Activated gamma-delta T cell treated with Interleukin-2 at 50 U/mL for 16 hours (primary cell): ENCODE measurements around the gene CBX2.
"Not testable (repeated sequence)": the region's sequence is repeated elsewhere in the genome, so short reads cannot be mapped to it uniquely, and the experiment has no call there.

Experiments
- DNase-seq: peaks from one replicate; pipeline ENCODE4 v3.0.0-alpha.2; 2020

CBX2 gene

DNA sequence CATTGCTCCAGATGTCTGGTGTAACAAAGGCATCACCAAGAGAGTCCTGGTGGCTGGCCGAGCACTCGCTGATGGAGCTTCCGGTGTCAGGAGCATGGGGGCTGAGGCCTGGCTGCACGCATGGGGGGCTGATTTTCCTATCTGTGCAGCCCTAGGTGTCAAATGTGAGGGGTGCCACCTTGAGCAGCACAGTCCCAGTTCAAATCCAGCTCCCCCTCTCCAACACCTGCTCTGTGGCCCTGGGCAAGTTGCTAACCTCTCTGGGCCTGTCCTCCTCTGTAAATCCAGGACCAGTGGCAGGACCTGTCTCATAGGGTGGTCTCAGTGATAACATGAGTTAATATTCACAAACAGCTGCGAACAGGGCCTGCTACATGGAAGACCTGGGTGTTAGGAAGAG lies 34.3 kb upstream of the CBX2 start:
- no peak for DNase-seq

DNA sequence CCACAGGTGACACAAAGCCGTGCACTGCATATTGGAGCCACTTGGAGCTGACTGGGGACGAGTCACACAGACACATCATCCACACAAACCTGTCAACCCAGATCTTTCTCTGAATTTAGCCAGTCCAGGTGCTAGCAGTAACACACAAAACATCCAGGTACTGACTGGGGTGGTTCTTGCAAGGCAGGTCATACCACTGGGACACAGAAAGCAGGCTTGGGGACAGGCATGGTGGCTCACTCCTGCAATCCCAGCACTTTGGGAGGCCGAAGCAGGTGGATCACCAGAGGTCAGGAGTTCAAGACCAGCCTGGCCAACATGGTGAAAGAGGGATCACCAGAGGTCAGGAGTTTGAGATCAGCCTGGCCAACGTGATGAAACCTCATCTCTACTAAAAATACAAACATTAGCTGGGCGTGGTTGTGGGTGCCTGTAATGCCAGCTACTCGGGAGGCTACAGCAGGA lies 32.3 kb upstream of the CBX2 start:
- DNase-seq = no peak

DNA sequence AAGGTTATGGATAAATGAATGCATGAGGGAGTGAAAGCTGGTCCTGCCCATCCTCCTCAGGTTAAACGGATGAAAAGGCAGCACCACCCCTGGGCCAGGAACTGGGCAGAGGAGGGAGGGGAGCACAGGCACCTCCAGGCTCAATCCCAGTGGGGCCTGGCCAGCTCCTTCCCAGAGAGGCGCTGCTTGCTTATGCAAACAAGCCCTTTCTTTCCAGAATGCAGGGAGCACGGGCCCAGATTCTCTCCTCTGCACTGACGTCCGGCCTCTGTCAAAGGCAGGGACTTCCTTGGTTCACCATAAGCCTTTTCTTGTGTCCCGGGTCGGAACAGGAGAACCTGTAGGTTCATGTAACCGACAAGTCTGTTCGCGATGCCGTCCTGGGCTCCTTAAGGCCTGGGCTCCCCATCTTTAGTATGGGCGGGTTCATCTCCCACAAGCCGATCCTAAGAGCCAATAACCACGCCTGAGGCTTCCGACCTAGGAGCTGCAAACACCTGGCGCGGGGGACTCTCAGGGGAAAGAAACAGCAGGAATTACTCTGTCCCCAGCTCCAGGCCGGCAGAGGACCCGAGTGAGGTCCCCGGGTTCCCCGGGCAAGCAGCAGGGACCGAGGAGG lies 30.9 kb upstream of the CBX2 start:
- no peak for DNase-seq

DNA sequence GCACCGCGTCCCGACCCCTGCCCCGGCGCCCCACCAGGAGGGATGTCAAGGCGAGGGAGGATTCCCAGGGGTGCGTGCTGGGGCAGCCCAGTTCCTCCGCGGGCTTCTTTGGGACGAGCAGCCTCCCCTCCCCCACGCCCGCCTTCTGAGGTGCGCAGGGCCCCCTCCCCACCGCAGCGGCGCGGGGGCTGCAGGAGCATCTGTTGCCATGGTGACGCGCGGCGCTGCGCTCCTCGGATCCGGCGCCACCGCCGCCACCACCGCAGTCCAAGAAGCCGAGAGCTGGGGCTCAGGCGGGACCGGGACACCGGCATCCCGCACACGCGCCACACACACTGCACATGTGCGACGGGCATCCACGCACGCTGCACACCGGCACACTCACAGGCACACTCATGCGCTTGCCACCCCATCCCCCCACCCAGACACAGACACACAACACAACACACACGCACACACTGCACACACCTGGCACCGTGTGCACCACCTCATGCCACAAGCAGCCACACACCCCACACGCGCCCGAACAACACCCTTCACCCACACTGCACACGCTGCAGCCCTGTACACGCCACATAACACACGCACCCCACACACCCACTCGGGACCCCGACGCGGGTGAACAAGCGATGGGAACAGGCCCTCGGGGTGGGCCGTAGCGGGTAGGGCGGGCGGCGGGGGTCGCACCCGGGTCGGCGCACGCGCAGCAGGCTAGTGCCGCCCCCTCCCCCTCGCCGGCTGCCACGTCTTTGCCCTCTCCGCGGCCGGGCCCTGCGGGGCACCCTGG lies 30.2 kb upstream of the CBX2 start:
- no peak for DNase-seq

DNA sequence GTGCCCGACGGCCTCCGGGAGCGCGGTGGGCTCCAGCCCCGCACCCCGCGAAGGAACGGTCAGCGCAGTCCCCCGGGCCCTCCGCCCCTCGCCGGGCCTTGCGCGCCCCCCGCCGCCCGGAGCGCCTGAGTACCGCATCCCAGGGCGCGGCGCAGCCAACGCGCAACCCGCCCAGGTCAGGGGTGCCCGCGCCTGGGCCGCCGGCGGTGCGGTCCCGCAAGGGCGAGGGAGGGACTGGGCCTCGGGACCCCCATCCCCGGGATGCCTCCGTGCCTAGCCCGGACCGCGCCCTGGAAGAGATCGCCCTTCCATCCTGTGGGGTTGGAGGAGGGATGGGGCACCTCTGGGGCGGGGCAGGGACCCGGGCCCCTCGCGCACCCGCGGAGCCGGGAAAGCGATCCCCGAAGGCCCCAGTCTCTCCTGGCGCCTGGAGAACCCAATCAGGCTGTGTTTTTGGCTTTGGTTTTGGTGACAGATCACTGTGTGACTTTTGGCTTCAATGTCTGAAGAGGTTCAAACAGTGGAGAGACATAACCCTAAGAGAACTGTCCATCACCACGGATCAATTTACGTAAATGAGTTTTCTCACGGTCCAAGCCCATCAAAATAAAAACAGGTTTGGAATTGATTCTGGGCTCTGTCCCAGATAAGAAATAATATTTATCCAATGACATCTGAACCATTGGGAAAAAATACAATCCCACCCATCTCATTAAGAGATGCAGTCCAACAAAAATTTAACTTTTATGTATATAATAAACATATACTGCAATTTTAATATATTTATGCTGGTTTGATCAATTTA lies 29.5 kb upstream of the CBX2 start:
- DNase-seq = no peak

DNA sequence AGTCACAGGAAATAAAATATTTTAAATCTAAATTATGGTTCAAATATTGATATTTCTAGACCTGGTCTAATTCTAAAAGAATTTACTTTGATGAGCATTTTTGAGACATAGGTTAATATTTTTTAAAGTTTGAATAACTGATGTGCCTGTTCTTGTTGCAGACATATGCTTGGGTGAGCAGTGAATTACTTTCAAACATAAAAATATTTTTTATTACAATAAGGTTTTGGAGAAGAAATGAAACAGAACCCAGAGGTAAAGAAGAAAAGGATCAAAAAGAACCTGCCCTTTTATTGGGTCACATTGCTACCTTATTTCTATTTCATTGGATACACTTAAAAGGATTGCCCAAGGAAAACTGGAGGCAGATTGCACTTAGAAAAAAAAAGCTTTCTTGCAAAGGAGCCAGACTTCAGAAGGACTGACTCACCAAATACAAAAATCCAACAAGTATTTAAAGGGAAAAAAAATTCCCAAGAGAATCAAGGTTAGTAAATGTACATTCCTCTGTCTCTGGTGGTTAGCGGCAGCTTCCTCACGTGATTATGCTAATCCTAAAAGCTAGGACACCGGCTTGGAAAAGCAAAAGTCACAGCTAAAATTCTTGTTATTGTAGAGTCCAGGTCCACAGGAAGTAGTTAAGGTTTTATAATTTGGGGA lies 28.7 kb upstream of the CBX2 start:
- DNase-seq = no peak

DNA sequence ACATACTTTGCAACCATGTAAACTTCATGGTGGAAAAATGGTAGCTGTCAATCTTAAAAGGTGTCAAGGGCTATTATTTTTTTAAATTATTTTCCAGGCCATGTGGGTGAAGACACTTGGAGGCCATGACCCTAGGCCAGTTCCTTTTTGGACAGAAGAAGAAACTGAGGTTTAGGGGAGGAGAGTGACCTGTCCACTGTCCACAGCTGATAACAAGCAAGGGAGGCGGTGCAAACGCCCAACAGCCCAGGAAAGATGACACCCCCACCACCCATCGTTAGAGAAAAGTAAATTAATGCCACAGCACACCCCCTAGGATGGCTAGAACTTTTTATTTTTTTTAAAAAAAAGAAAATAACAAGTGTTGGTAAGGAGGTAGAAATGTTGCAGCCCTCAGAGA lies 28.0 kb upstream of the CBX2 start:
- DNase-seq = no peak

DNA sequence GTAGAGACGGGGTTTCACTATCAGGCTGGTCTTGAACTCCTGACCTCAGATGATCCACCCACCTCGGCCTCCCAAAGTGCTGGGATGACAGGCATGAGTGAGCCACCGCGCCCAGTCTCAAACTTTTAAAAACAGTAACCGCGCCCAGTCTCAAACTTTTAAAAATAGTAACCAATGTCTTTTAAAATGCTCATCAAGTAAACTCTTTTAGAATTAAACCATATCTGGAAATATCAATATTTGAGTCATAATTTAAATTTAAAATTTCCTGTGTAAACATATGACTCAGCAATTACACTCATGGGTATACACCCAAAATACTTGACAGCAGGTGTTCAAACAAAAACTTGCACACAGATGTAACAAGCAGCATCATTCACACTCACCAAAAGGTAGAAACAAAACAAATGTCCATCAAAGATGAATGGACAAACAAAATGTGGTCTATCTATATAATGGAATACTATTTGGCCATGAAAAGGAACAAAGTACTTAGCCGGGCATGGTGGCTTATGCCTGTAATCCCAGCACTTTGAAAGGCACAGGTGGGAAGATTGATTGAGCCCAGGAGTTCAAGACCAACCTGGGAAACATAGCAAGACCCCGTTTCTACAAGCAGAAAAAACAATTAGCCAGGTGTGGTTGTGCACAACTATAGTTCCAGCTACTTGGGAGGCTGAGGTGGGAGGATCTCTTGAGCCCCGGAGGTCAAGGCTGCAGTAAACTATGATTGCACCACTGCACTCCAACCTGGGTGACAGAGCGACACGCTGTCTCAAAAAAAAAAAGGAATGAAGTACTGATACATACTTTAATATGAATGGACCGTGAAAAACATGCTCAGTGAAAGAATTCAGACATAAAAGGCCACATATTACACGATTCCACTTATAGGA lies 27.1 kb upstream of the CBX2 start:
- no peak for DNase-seq

DNA sequence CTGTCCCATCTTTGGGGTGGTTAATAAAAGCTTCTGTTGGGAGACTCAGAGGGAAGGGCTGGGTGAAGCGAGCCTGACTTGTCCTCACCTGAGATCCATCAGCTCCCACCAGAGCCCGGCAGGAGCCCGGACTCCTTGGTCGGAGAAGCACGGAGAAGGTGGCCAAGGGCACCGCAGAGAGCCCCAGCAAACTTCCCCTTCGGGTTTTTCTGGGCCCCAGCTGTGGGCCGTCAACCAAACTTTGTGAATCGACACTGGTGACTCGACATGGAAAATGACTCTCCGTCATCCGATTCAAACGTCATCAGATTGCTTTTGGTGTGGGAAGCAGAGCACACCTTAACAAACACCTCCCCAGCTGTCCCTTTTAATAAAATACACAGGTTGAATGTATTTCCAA lies 25.8 kb upstream of the CBX2 start:
- no peak for DNase-seq

DNA sequence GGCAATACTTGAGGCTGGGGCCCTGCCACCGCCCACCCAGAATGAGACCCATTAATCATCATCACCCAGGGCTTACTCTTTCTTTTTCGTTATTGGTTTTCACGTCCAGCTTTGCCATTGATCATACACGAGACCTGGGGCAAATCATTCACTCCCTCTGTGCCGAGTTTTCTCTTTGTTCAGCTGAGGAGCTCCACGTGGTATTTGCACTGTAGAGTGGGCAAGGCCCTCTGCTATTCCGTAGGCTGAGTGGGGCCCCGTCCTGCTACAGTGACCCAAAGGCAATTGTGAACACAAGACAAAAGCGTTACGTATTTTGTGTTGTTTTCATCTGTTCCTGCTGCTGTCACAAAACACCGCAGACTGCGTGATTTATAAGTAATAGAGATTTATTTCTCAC lies 23.6 kb upstream of the CBX2 start:
- DNase-seq = no peak

DNA sequence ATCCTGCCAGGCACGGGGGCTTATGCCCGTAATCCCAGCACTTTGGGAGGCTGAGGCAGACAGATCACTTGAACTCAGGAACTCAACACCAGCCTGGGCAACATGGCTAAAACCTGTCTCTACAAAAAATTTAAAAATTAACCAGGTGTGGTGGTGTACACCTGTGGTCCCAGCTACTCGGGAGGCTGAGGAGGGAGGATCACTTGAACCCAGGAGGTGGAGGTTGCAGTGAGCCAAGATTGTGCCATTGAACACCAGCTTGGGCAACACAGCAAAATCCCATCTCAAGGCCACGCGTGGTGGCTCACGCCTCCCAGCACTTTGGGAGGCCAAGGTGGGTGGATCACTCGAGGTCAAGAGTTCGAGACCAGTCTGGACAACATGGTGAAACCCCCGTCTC lies 23.0 kb upstream of the CBX2 start:
- not testable (repeated sequence) for DNase-seq

DNA sequence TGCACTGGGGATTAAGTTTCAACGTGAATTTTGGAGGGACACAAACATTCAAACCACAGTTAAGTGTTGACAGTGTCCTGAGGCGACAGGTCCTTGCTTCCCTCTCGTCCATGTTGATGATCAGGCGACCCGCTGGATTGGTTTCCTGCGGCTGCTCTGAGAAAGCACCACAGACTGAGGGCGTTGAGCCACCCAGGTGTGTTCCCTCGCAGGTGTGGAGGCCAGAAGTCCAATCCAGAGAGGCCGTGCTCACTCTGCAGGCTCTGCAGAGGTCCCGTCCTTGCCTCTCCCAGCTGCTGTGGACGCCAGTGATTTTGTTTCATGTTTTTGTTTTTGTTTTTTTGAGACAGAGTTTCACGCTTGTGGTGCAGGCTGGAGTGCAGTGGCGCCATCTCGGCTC lies 22.4 kb upstream of the CBX2 start:
- no peak for DNase-seq

DNA sequence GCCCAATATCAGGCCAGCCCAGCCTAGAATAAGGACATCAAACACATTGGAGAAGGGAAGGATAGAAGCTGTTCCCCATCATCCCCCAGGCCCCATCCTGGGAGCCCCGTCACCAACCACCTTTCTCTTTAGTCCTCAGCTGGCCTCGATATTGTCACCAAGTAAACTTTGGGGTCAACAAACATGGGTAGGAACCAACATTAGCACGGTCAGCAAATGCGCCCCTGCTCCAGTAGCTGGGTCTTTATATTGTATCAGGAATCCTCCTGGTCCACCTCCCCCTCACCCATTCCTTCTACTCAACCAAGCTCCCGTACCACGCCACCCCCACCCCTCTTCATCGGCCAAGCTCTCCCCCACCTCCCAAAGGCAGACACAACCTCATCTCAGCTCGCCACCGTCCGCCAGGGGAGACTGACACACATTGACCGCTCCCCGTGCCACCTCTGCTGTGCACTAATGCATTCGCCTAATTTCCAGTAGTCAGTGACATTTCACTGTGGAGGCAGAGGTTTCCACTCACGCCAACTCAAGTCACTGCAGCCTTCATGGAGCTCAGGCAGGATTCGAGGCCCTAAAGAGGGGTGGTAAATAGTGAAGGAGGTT lies 20.7 kb upstream of the CBX2 start:
- DNase-seq = no peak

DNA sequence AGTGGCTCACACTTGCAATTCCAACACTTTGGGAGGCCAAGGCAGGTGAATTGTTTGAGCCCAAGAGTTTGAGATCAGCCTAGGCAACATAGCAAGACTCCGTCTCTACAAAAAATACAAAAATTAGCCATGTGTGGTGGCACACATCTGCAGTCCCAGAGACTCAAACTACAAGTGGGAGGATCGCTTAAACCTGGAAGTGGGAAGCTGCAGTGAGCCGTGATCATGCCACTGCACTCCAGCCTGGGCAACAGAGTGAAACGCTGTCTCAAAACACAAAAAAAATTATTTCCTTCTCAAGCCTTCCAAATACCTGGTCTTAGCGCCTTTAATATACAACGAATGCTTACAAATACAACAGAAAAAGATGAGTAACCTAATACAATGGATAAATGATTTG lies 19.7 kb upstream of the CBX2 start:
- DNase-seq = no peak

DNA sequence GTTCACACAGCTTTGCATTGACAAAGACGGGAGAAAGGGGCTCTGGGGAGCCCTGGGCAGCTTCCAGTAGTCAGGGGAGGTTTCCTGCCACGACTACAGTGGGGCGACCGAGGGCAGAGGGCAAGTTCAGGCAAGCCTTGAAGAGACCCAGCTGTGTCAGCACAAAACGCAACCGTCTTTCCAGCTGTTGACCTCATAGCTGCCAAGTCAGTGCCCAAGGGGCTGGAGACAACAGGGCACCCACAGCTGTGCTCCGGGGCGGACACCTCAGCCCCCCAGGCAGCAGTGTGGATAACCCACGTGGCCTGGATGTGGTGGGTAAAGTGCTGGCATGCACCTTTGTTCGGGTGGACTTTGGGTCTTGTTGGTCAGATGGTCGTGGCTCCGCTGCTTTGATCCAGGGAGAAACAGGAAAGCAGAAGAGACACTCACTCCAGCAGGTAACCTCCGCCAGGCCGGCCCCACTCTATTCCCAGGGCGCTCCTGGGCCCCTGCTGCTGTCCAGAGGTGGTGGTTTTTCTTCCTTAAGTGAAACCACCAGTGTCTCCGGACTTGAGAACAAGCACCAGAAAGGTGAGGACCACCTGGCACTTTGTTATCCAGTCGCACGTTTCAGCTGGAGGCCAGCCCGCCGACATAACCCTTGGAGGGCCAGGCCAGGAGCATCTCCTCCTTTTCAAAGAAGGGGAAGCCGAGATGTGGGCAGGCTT lies 17.6 kb upstream of the CBX2 start:
- no peak for DNase-seq

DNA sequence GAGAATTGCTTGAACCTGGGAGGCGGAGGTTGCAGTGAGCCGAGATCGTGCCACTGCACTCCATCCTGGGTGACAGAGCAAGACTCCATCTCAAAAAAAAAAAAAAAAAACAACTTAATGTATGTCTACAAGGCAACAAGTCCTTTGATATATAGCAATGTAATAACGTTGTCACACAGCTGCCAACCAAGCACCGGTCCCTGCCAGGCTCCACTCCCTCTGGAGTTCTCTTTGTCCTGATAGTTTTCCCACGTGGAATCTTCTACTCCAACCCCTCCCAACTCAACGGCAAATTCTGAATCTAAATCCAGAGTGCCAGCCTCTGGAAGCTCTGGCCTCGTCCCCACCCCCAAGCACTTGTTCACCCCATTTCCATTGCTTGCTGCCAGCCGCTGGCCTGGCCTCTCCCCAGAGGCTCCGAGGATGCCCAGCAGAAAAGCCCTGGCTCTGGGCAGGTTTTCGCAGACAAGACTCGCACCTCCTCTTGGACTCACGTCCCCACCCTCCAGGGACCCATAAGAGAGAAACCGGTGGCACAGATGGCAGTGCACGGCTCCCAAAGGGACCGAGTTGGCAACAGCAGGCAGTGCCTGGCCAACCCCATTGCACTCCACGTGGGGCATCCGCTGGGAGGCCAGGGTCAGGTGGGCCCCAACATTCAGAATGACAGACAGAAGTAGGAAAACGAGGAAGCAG lies 15.9 kb upstream of the CBX2 start:
- DNase-seq = no peak

DNA sequence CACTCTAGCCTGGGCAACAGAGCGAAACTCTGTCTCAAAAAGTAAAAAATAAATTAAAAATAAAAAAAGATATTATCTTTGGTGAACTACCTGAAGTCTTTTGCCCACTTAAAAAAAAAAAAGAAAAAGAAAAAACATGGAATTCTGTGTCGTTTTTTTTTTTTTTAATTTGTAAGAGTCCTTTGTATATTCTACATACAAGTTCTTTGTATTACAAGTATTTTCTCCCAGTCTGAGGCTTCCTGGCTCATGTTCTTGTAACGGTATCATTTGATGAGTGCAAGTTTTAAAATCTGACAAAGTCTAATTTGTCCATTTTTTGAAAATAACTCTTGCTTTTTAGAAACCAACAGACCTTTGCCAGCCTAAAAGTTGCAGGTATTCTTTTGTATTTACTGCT lies 12.2 kb upstream of the CBX2 start:
- DNase-seq = no peak

DNA sequence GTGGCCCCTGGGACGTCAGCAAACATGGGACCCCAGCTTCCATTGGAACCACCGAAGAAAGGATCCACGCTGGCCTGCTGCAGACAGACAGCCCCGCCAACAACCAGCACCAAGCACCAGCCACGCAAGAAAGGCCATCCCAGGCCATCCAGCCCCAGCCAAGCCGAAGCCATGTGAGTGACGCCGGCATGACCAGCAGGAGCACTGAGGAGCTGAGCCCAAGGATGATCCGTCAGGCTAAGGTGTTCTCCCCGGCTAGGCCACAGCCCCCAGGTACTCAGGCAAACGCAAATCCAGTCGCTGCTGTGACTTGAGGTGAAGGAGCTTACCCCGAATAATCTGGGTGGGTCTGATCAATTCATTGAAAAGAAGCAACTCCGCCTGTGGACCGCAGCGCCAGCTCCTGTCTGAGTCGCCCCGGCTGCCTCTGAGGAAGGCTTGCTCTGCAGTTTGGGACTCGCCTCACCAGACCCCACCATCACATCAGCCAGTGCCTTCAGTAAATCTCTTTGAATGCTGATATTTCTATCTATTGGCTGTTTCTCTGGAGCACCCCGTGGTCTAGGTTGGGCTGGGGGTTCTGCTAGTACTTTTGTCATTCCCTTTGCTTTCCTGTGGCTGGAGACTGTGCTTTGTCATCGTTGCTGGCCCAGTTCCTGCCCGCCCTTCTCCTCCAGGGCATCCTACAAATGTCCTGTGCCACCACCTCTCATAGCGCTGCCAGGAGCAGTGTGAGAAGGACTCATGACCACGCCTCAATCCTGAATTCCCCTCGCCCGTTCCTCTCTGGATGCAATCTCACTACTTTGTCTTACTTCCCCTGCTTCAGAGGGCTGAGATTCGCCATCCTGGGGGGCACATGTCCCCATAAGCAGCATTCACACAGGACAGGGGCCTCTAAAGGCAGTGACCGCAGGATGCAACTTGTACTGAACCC lies 8.1 kb upstream of the CBX2 start:
- no peak for DNase-seq

DNA sequence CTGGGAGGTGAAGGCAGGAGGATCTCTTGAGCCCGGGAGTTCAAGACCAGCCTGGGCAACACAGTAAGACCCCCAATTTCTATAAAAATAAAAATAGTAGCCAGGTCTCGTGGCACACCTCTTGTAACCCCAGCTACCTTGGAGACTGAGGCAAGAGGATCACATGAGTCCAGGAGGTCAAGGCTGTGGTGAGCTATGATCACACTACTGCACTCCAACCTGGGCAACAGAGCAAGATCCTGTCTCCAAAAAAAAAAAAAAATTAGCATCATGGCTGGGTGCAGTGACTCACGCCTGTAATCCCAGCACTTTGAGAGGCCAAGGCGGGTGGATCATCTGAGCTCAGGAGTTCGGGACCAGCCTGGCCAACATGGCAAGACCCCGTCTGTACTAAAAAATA lies 6.7 kb upstream of the CBX2 start:
- no peak for DNase-seq
